Chondrocyte (in vitro differentiated cells): ENCODE results near the gene USP10. TPM values are rescaled to one million over a fixed set of nuclear protein-coding genes. Genes with fewer than 3 reads are reported as not detected.
"Not testable (repeated sequence)": the region's sequence is repeated elsewhere in the genome, so short reads cannot be mapped to it uniquely, and the experiment has no call there.

Experiments used
- DNase-seq: peaks from one replicate; pipeline ENCODE4 v3.0.0; 2021; ENCODE audit warnings: mixed read lengths, low spot score
- H3K27ac Mint-ChIP-seq: one replicate; pipeline ENCODE4 v1.8.0; 2021; ENCODE audit warnings: mild to moderate bottlenecking, moderate library complexity, mixed read lengths; ENCODE audit not compliant: unreplicated experiment
- H3K27me3 Mint-ChIP-seq: 2 replicates; pipeline ENCODE4 v1.8.0; 2021; ENCODE audit warnings: low read depth, mixed read lengths
- H3K36me3 Mint-ChIP-seq: 2 replicates; pipeline ENCODE4 v1.8.0; 2021; ENCODE audit warnings: low read depth, mixed read lengths
- H3K4me1 Mint-ChIP-seq: 2 replicates; pipeline ENCODE4 v1.8.0; 2021; ENCODE audit warnings: low read depth, mild to moderate bottlenecking, mixed read lengths
- H3K4me3 Mint-ChIP-seq: one replicate; pipeline ENCODE4 v1.8.0; 2021; ENCODE audit warnings: mild to moderate bottlenecking, moderate library complexity, mixed read lengths; ENCODE audit not compliant: unreplicated experiment
- H3K9me3 Mint-ChIP-seq: 2 replicates; pipeline ENCODE4 v1.8.0; 2021; ENCODE audit warnings: low read depth, mixed read lengths
- total RNA-seq: library from RNA; stranded (reverse); gene quantifications from 3 replicates; pipeline ENCODE4 v1.2.1, GENCODE V29; 2021
- TF ChIP-seq, protein P1 (sequence below): fragments of 200-600 bp; sonication (generic); IDR thresholded peaks from 2 replicates; pipeline ENCODE4 v1.5.0; 2021; ENCODE audit warnings: antibody characterized with exemption, mild to moderate bottlenecking, moderate library complexity

The USP10 gene
- total RNA-seq, 1 donor from 2014 or later, result 43.0 TPM

GRCh38 chr16:84740596-84741116 lies 40.9 kb downstream of the USP10 start:
- TF ChIP-seq, protein P1, sequence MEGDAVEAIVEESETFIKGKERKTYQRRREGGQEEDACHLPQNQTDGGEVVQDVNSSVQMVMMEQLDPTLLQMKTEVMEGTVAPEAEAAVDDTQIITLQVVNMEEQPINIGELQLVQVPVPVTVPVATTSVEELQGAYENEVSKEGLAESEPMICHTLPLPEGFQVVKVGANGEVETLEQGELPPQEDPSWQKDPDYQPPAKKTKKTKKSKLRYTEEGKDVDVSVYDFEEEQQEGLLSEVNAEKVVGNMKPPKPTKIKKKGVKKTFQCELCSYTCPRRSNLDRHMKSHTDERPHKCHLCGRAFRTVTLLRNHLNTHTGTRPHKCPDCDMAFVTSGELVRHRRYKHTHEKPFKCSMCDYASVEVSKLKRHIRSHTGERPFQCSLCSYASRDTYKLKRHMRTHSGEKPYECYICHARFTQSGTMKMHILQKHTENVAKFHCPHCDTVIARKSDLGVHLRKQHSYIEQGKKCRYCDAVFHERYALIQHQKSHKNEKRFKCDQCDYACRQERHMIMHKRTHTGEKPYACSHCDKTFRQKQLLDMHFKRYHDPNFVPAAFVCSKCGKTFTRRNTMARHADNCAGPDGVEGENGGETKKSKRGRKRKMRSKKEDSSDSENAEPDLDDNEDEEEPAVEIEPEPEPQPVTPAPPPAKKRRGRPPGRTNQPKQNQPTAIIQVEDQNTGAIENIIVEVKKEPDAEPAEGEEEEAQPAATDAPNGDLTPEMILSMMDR, result no peak
- Mint-ChIP-seq H3K36me3 (peaks cover 1% of the 10 kb centered on the region), H3K4me3 (no peak overlapping the region), H3K27ac (no peak overlapping the region), H3K27me3 (no peaks in the 10 kb centered on the region), H3K4me1 (peaks cover 41% of the 10 kb centered on the region), H3K9me3 (no peaks in the 10 kb centered on the region)
- no peak for DNase-seq

DNA sequence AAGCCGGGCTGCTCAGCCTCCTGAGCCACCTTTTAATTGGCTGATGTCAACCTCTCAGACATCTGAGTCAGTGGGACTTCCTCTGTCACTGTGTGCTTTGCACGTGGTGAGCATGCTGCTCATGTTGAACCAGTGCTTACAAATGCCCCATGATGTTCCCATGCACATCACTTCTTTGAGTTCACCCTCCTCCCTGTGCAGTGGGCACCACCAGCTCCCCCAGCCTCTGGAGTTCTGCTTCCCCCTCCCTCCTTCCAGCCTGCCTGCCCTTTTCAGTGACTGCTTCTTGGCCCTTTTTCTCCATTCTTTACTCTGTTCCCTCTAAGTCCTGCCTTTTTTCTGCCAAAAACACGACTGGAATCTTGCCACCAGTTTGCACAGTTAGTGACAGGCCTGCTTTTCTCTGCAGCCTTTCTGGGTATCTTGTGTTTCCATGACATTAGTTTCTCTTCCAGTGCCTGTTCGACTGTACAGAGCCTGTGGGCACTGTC lies 41.6 kb downstream of the USP10 start:
- H3K9me3 Mint-ChIP-seq, result no peaks in the 10 kb centered on the region
- no peaks in the 10 kb centered on the region for H3K27me3 Mint-ChIP-seq
- peak overlapping the region; percentile 65 for H3K27ac Mint-ChIP-seq
- H3K4me1 Mint-ChIP-seq, result peaks cover 43% of the 10 kb centered on the region
- TF ChIP-seq, protein P1, result no peak
- no peak for DNase-seq
- peaks cover 1% of the 10 kb centered on the region for H3K36me3 Mint-ChIP-seq
- H3K4me3 Mint-ChIP-seq, result no peak overlapping the region

- H3K36me3 Mint-ChIP-seq, result peaks cover 1% of the 10 kb centered on the region
- H3K27ac Mint-ChIP-seq, result no peak overlapping the region
- H3K27me3 Mint-ChIP-seq, result no peaks in the 10 kb centered on the region
- peaks cover 41% of the 10 kb centered on the region for H3K4me1 Mint-ChIP-seq
- H3K4me3 Mint-ChIP-seq, result no peak overlapping the region
- DNase-seq, result no peak
- no peaks in the 10 kb centered on the region for H3K9me3 Mint-ChIP-seq
- TF ChIP-seq, protein P1, result no peak
These were observed 42.9 kb downstream of the USP10 start for GRCh38 chr16:84742641-84743092.

- Mint-ChIP-seq H3K4me1 (peaks cover 27% of the 10 kb centered on the region), H3K36me3 (peaks cover 1% of the 10 kb centered on the region), H3K27ac (no peak overlapping the region), H3K27me3 (no peaks in the 10 kb centered on the region), H3K9me3 (no peaks in the 10 kb centered on the region), H3K4me3 (no peak overlapping the region)
- DNase-seq, result no peak
- TF ChIP-seq, protein P1, result no peak
These were observed 46.4 kb downstream of the USP10 start for GRCh38 chr16:84746231-84746630.

GRCh38 chr16:84746875-84747274 lies 47.1 kb downstream of the USP10 start:
- peaks cover 27% of the 10 kb centered on the region for H3K4me1 Mint-ChIP-seq
- H3K9me3 Mint-ChIP-seq, result no peaks in the 10 kb centered on the region
- TF ChIP-seq, protein P1, result peak; percentile 65
- DNase-seq, result no peak
- H3K4me3 Mint-ChIP-seq, result no peak overlapping the region
- H3K27me3 Mint-ChIP-seq, result no peaks in the 10 kb centered on the region
- H3K27ac Mint-ChIP-seq, result no peak overlapping the region
- peaks cover 1% of the 10 kb centered on the region for H3K36me3 Mint-ChIP-seq

GRCh38 chr16:84748247-84748646 lies 48.4 kb downstream of the USP10 start:
- not testable (repeated sequence) for H3K27me3 Mint-ChIP-seq, H3K27ac Mint-ChIP-seq, H3K4me3 Mint-ChIP-seq, H3K36me3 Mint-ChIP-seq, H3K9me3 Mint-ChIP-seq, DNase-seq
- peaks cover 33% of the 10 kb centered on the region for H3K4me1 Mint-ChIP-seq
